Activated naive CD4-positive, alpha-beta T cell treated with anti-CD3 and anti-CD28 coated beads for 36 hours (primary cell): ENCODE measurements around the gene PSMA5. TPM values are rescaled to one million over a fixed set of nuclear protein-coding genes. Genes with fewer than 3 reads are reported as not detected.

ENCODE experiments used
- CTCF ChIA-PET: fragments of 350-600 bp; sonication (Branson Sonifier 250); formaldehyde crosslinking; loops from one replicate; lab custom pipeline; 2021; ENCODE audit warnings: antibody characterized with exemption; lab: Charles Lee
- DNase-seq: peaks from one replicate; pipeline ENCODE4 v3.0.0-alpha.2; 2020
- H3K27ac Mint-ChIP-seq: one replicate; pipeline ENCODE4 v1.8.0; 2021; ENCODE audit warnings: mild to moderate bottlenecking, mixed read lengths
- H3K27me3 Mint-ChIP-seq: one replicate; pipeline ENCODE4 v1.8.0; 2021; ENCODE audit warnings: low read depth, mixed read lengths
- H3K36me3 Mint-ChIP-seq: one replicate; pipeline ENCODE4 v1.8.0; 2021; ENCODE audit warnings: low read depth, mixed read lengths
- H3K4me1 Mint-ChIP-seq: one replicate; pipeline ENCODE4 v1.8.0; 2021; ENCODE audit warnings: low read depth, mixed read lengths
- H3K4me3 Mint-ChIP-seq: one replicate; pipeline ENCODE4 v1.8.0; 2021; ENCODE audit warnings: mild to moderate bottlenecking, moderate library complexity, mixed read lengths
- H3K9me3 Mint-ChIP-seq: one replicate; pipeline ENCODE4 v1.8.0; 2021; ENCODE audit warnings: mixed read lengths
- intact Hi-C: fragments of 100-400 bp; cut with micrococcal nuclease; formaldehyde crosslinking; loops from one replicate; pipeline ENCODE4 v1.15.1; 2023
- total RNA-seq, 2 experiments: library from RNA; stranded (reverse); gene quantifications; one replicate each; pipeline ENCODE4 v1.2.3, GENCODE V29; 2021

Gene PSMA5
- total RNA-seq, 2 experiments from 2014 or later = 181 to 202 TPM

- no peaks in the 10 kb centered on the region for H3K9me3 Mint-ChIP-seq
- peaks cover 25% of the 10 kb centered on the region for H3K36me3 Mint-ChIP-seq
- peak overlapping the region; percentile 97 for H3K27ac Mint-ChIP-seq
- CTCF ChIA-PET = interaction anchor here (0.8 to 4.2 kb wide), 8 partner anchors 20 to 161 kb away, joined by 3 to 34 read pairs (median 3); partner anchors contain the start of genes AMIGO1 and SORT1
- DNase-seq = peak; percentile 69
- H3K4me3 Mint-ChIP-seq = peak overlapping the region; percentile 94
- H3K4me1 Mint-ChIP-seq = peaks cover 36% of the 10 kb centered on the region
- no peaks in the 10 kb centered on the region for H3K27me3 Mint-ChIP-seq
- intact Hi-C loops = loop anchor here (1.0 to 10.0 kb wide), 13 partner anchors 42 to 733 kb away; partner anchors contain the start of genes AHCYL1, ATXN7L2, CLCC1 and GNAI3
These were observed 612 bp downstream of the PSMA5 start for GRCh38 chr1:109425391-109426280.

- H3K4me1 Mint-ChIP-seq = peaks cover 43% of the 10 kb centered on the region
- DNase-seq = no peak
- intact Hi-C loops = loop anchor here (10.0 kb wide), 1 partner anchor 561 kb away; the partner anchor contains the start of gene AHCYL1
- peak overlapping the region; percentile 5 for H3K4me3 Mint-ChIP-seq
- peak overlapping the region; percentile 97 for H3K27ac Mint-ChIP-seq
- H3K27me3 Mint-ChIP-seq = no peaks in the 10 kb centered on the region
- H3K36me3 Mint-ChIP-seq = peaks cover 34% of the 10 kb centered on the region
- CTCF ChIA-PET = interaction anchor here (0.7 to 0.9 kb wide), 2 partner anchors 108 to 123 kb away, joined by 3 to 5 read pairs; no protein-coding TSS in a partner anchor
- no peaks in the 10 kb centered on the region for H3K9me3 Mint-ChIP-seq
These were observed 2.8 kb downstream of the PSMA5 start for GRCh38 chr1:109423498-109423897.

DNA sequence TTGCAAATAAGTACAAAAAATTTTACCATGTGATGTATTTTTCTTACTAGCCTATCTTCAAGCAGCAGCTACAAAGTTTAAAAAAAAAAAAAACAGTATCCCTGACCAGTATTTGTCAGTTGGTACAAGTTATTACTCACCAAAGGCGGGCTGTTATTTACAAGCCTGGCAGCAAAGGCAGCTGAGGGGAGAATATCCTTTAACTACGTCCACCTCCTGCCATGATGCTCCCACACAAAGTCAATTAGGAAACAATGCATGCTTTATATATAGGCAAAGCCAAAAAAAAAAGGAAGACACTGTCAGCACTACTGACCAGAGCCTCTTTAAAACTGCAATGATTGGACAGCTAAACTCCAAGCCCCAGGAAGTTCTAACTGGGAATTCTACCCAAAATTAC, 13.7 kb downstream of the PSMA5 start:
- H3K27ac Mint-ChIP-seq = no peak overlapping the region

GRCh38 chr1:109404838-109405237, 21.4 kb downstream of the PSMA5 start:
- H3K36me3 Mint-ChIP-seq = peaks cover 32% of the 10 kb centered on the region
- H3K4me1 Mint-ChIP-seq = peaks cover 21% of the 10 kb centered on the region

More for the DNA sequence above, 13.7 kb downstream of the PSMA5 start:
- Mint-ChIP-seq H3K9me3 (no peaks in the 10 kb centered on the region), H3K27me3 (no peaks in the 10 kb centered on the region), H3K4me3 (no peak overlapping the region), H3K36me3 (peaks cover 64% of the 10 kb centered on the region), H3K4me1 (peaks cover 29% of the 10 kb centered on the region)
- intact Hi-C loops = no loop called here
- no peak for DNase-seq
- CTCF ChIA-PET = interaction anchor here (1.0 to 3.6 kb wide), 4 partner anchors 13 to 120 kb away, joined by 3 to 20 read pairs (median 5); no protein-coding TSS in a partner anchor

GRCh38 chr1:109402025-109402424, 24.2 kb downstream of the PSMA5 start:
- intact Hi-C loops = no loop called here
- Mint-ChIP-seq H3K36me3 (peaks cover 19% of the 10 kb centered on the region), H3K4me3 (no peak overlapping the region), H3K9me3 (no peaks in the 10 kb centered on the region), H3K27ac (no peak overlapping the region), H3K27me3 (peaks cover 3% of the 10 kb centered on the region), H3K4me1 (peaks cover 19% of the 10 kb centered on the region)
- DNase-seq = no peak
- CTCF ChIA-PET = interaction anchor here (0.6 to 7.8 kb wide), 9 partner anchors 10 to 228 kb away, joined by 3 to 126 read pairs (median 4); partner anchors contain the start of genes CYB561D1 and PSRC1

More at GRCh38 chr1:109404838-109405237, 21.4 kb downstream of the PSMA5 start:
- DNase-seq = no peak
- Mint-ChIP-seq H3K9me3 (no peaks in the 10 kb centered on the region), H3K27me3 (no peaks in the 10 kb centered on the region), H3K4me3 (no peak overlapping the region), H3K27ac (peak overlapping the region; percentile 76)
- intact Hi-C loops = no loop called here
- CTCF ChIA-PET = interaction anchor here (1.2 kb wide), 1 partner anchor 21 kb away, joined by 3 read pairs; no protein-coding TSS in a partner anchor

DNA sequence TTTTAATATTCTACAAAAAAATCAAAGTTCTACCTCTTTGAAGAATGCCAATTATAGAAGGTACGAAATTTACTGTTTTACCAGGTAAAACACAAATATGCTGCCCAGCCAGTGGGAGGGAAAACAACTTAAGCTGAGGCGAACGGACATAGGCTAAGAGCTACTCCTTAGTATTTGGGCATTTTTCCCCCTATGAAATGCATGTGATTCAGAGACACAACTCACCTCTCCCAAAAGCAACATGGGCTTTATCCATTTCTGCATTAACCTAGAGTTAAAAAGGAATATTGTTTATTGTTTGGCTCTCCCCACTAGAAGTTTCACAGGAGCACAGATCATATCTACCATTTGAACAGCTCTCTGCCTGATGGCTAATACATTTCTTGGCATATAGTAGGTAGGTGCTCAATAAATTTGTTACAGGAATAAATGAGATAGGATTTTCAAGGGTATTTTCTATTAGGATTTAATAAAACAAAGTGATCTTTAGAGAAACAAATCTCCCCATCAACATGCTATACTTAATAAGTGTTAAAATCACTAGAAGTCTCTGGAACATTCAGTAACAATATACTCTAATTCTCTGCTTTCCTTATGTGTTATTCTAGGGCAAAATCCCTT, 26.1 kb downstream of the PSMA5 start:
- CTCF ChIA-PET = interaction anchor here (0.6 to 7.8 kb wide), 16 partner anchors 9 to 285 kb away, joined by 3 to 126 read pairs (median 4); partner anchors contain the start of genes PSMA5 and PSRC1
- H3K27me3 Mint-ChIP-seq = peaks cover 22% of the 10 kb centered on the region
- H3K4me1 Mint-ChIP-seq = peaks cover 14% of the 10 kb centered on the region
- no peak overlapping the region for H3K4me3 Mint-ChIP-seq
- peaks cover 9% of the 10 kb centered on the region for H3K36me3 Mint-ChIP-seq
- no peak for DNase-seq
- intact Hi-C loops = no loop called here
- H3K27ac Mint-ChIP-seq = no peak overlapping the region
- no peaks in the 10 kb centered on the region for H3K9me3 Mint-ChIP-seq

DNA sequence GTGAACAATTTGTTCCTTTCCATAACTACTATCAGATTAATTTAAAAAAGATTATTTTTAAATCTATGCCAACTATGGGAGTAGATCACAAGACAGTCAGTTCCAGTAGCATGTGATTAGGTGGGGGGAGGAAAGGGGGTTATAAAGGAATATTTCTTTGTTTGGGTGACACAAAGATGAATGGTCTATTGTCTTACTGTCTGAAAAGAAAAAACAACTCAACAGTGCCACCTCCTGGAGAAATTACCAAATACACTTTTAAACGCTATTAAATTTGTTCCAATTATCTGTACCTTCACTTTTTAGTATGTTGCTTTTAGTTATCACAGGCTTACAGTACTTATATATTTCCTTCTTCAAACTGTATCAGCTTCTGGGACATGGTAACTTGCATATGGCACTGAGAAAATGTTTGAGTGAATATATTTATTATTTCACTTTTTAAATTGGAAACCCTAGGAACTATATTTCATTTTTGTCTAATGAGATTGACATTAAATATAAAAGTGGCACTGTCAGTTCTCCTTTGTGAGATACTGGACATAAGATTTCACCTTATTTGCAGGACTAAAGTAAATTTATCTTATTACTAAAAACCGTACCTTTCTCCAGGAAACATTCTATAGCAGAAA, 26.8 kb downstream of the PSMA5 start:
- Mint-ChIP-seq H3K4me1 (peaks cover 8% of the 10 kb centered on the region), H3K27me3 (peaks cover 28% of the 10 kb centered on the region), H3K4me3 (no peak overlapping the region), H3K27ac (no peak overlapping the region), H3K9me3 (no peaks in the 10 kb centered on the region), H3K36me3 (peaks cover 4% of the 10 kb centered on the region)
- DNase-seq = no peak
- CTCF ChIA-PET = interaction anchor here (0.6 to 7.8 kb wide), 30 partner anchors 9 to 1925 kb away, joined by 3 to 126 read pairs (median 4); partner anchors contain the start of genes GPR61, PSMA5 and PSRC1
- intact Hi-C loops = loop anchor here (1.0 kb wide), 5 partner anchors 116 to 198 kb away; partner anchors contain the start of gene PSRC1

DNA sequence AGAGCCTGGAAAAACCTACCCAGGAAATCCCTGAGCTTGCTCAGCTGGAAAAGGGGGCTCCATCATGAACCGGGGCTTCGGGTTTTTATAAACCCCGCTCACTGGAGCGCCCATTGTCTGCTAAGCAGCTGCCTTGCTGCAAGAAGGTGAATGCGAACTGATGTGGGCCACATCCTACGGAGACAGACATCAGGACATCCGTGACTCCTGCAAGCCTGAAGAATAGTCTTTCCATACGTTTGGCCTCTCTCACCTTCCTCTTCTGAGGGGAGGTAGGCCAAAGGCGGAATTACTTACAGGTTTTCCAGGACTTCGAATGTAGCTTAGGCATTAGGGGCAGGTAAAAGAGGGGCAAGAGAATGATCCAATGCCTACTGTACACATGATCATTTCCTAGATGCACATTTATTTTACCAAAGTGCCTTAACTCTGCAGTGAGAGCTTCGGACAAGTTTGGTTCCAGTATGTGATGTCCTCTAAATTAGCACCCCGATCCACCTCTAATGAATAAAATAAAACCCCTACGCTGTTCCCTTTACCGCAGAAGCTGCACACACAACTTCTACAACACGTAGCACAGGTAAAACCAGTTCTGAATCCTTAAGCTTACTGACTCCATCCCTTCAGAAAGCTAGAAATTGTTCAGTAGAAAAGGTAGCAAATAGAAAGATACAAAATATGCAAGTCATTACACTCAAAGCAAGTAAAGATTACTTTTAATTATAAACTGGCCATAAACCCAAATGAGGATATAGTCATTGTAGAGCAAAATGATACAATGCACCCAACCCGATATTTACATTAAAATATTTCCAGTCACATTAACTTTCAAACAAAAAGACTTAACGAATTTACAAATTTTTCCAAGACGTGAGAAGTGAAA, 27.7 kb downstream of the PSMA5 start:
- CTCF ChIA-PET = interaction anchor here (0.7 to 7.8 kb wide), 27 partner anchors 8 to 1926 kb away, joined by 3 to 126 read pairs (median 4); partner anchors contain the start of genes GPR61 and PSRC1
- Mint-ChIP-seq H3K27me3 (peaks cover 34% of the 10 kb centered on the region), H3K27ac (no peak overlapping the region), H3K4me1 (peaks cover 8% of the 10 kb centered on the region), H3K4me3 (peak overlapping the region; percentile 71), H3K36me3 (peaks cover under 1% of the 10 kb centered on the region), H3K9me3 (no peaks in the 10 kb centered on the region)
- intact Hi-C loops = loop anchor here (1.0 kb wide), 5 partner anchors 115 to 197 kb away; partner anchors contain the start of gene PSRC1
- no peak for DNase-seq

DNA sequence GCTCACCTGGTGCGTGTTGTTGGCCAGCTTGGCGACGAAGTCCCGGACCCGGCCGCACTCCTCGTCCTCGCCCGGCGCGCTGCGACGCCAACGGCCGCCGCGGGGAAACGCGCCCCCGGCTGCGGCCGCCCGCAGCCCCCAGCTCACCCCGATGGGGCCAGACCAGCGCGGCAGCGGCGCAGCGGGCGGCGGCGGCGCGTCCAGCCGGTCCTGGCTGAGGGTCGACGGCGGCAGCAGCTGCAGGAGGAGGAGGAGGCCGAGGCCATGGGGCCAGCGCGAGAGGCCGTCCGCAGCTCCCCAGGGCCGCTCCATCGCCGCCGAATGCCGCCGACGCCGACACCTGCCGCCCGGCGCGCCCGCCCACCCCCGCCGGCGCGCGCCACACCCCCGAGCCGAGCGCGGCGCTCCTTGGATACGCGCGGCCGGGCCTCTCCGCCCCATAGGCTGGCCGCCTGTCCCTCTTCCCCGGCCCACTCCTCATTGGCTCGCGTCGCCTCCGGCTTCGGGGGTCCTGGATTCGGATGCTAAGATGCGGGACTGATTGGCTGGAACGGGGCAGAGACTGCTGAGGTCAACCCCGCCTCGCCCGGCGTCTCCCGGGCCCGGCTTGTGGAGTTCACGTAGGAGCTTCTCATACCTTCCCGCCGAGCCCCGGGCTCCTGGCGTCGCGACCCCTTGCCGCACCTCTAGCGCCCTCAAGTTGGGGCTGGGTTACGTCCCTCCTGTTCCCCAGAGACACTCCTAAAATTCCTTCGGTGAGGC, 28.5 kb downstream of the PSMA5 start, which contains the start of gene SORT1:
TSS of gene SORT1 (minus strand) at position 338 of the 762 bp plus-strand sequence. CDS start at position 312, 26 bp downstream.
- H3K27me3 Mint-ChIP-seq = peaks cover 34% of the 10 kb centered on the region
- DNase-seq = peak; percentile 53
- peaks cover 8% of the 10 kb centered on the region for H3K4me1 Mint-ChIP-seq
- no peaks in the 10 kb centered on the region for H3K9me3 Mint-ChIP-seq
- peak within 1 kb of the TSS; percentile 77 for H3K4me3 Mint-ChIP-seq
- intact Hi-C loops = no loop called here
- no peaks in the 10 kb centered on the region for H3K36me3 Mint-ChIP-seq
- CTCF ChIA-PET = interaction anchor here (0.7 to 7.8 kb wide), 13 partner anchors 11 to 199 kb away, joined by 3 to 126 read pairs (median 4); partner anchors contain the start of genes GPR61 and PSRC1
- no peak within 1 kb of the TSS for H3K27ac Mint-ChIP-seq
